RCC 7860 (cell line): Measurements from ENCODE around the gene CDC25B.
"Not testable (repeated sequence)": the region's sequence is repeated elsewhere in the genome, so short reads cannot be mapped to it uniquely, and the experiment has no call there.

Experiments used
- DNase-seq: peaks from one replicate; pipeline ENCODE4 v3.0.0-alpha.2; 2015; ENCODE audit warnings: low spot score
- FAIRE-seq: peaks from 2 replicates; lab custom pipeline; 2012; peaks lifted over from hg19 to GRCh38; lab: Jason Lieb, UNC

The CDC25B gene

DNA sequence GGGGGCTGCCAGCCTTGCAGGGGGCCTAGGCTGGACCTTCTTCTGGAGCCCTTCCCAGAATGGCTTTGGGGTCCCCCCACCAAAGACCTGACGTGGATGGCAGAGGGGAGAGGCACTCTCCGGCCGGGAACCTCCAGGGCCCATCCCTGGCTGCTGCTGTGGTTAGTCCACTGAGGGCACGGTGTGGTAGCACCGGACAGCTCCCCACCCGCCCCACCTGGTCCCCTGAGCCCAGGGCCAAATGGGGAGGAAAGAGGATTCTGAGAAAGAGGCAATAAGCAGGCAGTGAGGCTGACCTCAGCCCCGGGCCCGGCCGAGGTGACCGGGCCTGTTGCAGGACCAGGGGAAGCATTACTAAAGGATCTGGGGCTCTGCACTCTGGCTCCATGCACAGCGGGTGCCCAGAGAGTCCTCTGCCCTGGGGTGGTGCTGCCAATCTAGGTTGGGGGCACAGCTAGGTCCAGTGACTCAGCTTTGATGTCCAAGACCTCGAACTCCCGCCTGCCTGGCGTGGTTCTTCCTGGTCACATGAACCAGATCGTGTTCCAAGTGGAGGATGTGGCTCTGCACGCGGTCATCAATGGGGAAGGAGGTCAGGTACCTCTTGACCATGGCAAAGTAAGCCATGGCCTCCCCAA lies 11.8 kb upstream of the CDC25B start:
- no peak for DNase-seq
- FAIRE-seq: no peak

DNA sequence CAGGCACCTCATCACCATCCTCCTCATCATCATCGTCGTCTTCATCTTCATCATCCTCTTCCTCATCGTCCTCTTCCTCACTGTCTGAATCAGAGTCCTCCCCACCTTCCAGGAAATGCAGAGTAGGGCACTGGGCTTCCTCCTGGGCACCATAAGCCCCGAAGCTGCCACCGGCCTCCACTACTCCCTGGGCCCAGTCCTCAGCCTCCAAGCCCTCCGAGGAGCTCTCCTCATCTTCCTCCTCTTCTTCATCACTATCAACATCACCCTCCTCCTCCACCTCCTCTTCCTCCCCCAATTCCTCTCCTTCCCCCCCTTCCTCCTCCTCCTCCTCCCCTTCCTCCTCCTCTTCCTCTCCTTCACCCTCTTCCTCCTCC lies 11.3 kb upstream of the CDC25B start:
- FAIRE-seq: no peak
- no peak for DNase-seq

DNA sequence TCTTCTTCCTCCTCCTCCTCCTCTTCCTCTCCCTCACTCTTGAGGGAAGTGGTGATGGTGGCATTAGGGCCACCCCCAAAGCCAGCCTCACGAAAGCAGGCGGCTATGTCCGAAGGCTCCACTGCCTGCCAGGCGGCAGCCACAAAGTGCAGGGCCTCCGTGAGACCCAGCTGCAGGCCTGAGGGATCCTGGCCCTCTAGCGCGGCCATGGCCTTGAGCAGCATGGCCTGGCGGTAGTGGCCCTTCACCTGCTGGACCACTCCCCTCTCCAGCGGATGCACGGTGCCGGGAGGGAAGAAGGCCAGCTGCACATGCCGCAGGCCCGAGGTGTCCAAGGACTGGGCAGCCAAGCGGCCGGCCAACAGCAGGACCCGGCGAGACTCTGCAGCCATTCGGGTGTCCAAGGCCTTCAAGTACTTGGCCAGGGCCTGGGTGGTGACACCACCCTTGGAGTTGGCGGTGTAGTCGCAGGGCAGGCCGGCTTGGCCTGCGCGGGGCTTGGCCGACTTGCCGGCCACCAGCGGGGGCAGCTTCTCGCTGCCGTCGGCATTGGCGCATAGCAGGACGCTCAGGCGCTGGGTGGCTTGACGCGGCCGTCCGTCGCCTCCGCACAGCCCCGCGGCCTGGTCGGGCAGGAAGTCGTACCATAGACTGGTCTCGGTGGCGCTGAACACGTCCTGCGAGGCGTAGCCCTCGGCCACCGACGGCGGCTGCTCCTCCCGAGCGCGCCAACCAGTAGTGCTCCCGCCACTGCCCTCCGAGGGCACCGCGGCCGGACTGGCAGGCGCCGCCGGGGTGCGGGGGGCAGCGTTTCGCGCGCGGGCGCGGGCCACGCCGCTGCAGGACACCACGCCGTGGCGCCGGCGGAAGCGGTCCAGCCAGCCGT lies 10.6 kb upstream of the CDC25B start:
- FAIRE-seq (no peak), DNase-seq (no peak)

DNA sequence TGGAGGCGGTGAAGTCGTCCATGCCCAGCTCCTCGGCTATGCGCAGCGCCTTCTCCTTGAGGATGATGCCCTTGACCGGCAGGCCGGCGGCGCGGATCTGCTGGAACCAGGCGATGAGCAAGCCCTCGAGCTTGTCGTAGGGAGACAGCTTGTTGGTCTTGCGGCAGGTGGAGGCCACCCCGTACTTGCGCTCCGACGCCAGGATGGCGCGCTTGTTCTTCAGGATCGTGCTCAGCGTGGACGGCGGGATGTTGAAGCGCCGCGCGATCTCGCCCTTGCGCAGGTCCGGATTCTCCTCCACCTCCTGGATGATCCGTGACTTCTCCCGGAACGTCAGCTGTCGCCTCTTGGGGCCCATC lies 10.0 kb upstream of the CDC25B start:
- FAIRE-seq: no peak

DNA sequence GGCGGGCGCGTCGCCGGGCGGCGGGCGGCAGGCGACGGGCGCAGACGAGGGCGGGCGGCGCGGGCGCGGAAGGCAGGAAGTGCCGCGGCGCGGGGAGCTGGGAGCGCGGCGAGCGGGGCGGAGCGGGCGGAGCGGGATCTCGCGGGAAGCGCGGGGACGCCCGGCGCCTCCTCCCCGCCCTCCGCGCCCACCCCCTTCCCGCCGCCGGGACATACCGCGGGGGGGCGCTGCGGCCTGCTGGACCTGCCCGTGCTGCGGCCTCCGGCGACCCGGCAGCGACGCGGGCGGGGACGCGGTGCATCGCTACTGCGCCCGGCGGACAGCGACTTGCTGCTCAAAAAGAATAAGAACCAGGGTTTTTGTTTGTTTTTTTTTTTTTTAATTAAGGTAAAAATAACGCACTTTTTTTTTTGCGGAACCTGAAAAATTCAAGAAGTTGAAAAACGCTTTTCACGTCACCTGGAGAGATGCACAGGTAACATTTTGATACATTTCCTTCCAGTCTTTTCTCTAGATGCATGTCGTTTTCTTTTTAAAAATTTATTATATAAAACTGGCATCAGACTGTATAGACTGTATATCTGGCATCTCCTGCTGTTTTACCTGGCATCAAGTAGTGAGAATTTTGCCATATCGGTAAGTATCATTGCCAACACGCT lies 9.3 kb upstream of the CDC25B start, which contains the start of gene CENPB:
Gene CENPB (minus strand): TSS at position 76 of the 659 bp plus-strand sequence. CDS start 257 bp downstream, outside the sequence.
- DNase-seq: peak; percentile 58
- FAIRE-seq: no peak

More for the DNA sequence above, 10.0 kb upstream of the CDC25B start:
- no peak for DNase-seq

DNA sequence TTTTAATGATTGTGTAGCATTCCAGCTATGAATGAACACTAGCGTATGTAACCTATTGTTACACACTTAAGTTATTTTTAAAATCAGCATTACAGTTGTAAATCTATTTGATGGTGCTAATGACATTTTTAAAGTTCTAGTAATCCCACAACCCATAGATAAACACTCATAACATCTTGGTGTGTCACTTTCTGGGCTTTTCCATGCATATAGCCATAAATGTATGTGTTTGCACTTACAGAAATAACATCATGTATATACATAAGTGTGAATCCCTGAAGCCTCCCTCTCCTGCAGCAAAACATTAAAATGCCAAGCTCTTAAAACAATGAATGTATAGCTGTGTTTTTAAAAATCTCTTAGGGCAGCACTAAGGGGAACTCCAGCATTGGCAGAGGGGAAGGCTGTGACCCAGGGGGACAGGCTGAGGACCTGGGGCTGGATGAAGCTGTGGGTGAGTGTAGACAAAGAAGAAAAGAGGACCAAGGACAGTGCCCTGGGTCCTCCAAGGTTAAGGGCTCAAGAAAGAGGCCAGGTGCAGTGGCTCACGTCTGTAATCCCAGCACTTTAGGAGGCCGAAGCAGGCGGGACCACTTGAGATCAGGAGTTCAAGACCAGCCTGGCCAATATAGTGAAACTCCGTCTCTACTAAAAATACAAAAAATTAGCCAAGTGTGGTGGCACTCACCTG lies 8.6 kb upstream of the CDC25B start:
- no peak for FAIRE-seq
- DNase-seq: no peak

DNA sequence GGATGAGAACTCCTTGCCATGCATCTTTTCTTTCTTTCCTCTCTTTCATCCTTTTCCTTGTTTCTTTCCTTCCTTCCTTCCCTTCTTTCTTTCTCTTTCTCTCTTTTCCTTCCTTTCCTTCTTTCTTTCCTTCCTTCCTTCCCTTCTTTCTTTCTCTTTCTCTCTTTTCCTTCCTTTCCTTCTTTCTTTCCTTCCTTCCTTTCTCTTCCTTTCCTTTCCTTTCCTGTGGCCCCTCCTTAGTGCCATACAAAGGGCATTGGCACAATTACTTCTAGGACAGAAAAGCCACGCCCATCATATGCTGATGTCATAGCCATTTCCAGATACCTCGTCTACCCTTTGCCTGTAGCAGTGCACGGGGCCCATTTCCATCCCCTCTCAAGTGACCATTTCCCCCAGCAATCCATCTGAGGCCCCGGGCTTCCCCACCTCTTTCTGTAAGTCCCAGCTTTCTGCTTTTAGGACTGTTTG lies 7.4 kb upstream of the CDC25B start:
- FAIRE-seq (no peak), DNase-seq (no peak)

DNA sequence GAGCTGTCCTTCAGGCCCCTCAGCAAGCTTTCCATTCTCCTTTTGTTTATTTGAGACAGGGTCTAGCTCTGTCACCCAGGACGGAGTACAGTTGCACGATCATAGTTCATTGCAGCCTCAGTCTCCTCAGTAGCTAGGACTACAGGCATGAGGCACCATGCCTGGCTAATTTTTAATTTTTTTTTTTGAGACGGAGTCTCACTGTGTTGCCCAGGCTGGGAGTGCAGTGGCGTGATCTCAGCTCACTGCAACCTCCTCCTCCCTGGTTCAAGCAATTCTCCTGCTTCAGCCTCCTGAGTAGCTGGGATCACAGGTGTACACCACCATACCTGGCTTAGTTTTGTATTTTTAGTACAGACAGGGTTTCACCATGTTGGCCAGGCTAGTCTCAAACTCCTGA lies 6.9 kb upstream of the CDC25B start:
- not testable (repeated sequence) for DNase-seq, FAIRE-seq

DNA sequence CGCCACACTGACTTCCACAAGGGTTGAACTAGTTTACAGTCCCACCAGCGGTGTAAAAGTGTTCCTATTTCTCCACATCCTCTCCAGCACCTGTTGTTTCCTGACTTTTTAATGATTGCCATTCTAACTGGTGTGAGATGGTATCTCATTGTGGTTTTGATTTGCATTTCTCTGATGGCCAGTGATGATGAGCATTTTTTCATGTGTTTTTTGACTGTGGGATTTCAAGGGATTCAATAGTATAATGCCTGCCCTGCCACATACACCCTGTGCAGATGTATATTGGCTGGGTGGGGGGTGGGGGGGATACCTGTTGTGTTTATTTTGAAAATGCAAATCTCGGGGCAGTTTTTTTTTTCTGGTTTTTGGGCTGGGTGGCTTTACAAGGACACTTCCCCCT lies 1.9 kb upstream of the CDC25B start:
- not testable (repeated sequence) for DNase-seq, FAIRE-seq

DNA sequence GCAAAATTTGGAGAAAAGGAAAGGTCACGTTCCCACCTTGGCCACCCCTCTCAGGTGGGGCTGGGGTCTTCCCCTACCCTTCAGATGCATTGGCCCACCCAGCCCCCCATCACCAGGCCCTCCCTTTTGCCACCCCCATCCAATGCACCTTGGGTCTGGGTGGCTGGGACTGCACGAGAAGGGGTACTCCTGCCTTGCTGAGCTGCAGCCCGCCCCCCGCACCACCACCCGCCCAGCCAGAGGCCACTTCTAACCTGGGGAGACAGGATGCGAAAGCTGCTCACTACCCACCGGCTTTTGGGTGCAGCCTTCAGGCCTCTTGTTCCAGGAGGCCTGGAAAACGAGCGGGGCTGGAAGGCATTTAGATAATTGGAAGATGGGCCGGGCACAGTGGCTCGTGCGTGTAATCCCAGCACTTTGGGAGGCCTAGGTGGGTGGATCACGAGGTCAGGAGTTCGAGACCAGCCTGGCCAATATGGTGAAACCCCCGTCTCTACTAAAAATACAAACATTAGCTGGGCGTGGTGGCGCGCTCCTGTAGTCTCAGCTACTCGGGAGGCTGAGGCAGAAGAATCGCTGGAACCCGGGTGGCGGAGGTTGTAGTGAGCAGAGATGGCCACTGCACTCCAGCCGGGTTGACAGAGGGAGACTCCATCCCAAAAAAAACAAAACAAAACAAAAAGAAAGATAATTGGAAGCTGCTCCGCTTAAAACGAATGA lies 1.2 kb upstream of the CDC25B start:
- no peak for DNase-seq
- no peak for FAIRE-seq

DNA sequence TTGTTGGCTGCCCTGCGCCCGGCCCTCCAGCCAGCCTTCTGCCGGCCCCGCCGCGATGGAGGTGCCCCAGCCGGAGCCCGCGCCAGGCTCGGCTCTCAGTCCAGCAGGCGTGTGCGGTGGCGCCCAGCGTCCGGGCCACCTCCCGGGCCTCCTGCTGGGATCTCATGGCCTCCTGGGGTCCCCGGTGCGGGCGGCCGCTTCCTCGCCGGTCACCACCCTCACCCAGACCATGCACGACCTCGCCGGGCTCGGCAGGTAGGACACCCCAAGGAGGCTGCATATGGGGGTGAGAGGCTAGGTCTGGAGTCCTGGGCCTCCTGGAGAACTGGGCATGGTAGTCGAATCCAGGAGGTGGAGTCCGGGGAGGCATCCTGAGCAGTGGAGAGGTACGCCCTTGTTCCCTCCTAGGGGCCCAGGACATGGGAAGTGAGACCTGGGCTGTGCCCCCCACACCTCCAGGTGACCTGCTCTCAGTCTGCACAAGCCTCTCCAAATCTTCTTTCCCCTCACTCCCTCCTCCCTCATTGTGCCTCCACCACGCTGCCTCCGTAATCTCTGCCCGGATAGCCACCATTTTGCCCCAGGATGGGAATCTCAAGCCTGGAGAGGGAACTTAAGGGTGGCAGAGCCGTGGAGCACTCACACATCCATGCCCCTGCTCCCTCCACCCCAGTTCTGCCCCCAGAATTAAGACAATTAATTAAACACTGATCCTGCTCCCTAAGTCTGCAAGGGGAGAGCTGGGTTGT lies 541 bp downstream of the CDC25B start:
- FAIRE-seq: no peak
- DNase-seq: no peak

DNA sequence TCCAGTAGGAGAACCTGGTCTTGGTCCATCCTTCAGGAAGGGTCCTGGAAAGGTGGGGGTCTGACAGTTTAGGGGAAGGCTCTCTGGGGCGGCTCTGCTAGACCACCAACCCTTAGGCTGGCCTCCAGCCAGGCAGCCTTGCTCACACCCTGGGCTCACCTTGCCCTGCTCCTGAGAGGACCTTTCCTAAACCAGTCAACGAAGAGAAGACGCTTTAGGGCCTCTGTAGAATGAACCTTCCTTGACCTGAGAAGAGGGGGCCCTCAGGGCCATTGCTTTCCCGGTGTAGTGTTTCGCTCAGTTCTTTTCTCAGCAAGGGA lies 1.1 kb downstream of the CDC25B start:
- DNase-seq (no peak), FAIRE-seq (no peak)

DNA sequence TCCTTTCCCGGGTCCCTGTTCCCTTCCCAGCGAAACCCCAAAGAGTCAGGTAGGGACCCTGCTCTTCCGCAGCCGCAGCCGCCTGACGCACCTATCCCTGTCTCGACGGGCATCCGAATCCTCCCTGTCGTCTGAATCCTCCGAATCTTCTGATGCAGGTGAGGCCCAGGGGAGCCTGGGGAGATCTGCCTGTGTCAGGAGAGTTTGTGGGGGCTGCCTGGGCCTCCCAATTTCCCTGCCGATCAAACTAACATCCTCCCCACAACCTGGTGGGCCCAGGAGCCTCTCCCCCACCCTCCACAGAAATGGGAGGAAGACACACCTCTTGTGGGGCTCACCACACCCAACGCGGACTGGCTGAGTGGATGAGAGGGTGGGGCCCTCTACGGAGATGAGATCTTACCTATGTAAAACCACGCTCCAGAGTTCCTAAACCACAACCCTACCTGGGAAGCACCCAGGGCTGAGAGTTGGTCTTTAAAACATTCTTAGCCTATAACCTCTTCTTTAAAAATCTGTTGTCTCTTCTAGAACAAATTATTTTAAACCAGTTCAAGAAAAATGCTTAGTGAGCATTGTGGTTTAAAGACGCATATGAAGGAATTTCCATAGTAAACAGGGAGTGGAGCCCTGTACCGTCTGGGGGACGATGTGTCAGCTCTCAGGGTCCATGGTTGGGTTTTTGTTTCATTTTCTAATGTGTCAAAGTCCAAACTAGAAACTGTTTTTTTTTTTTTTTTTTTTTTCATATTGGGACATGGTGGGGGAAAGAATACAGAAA lies 1.7 kb downstream of the CDC25B start:
- no peak for FAIRE-seq
- DNase-seq: no peak

DNA sequence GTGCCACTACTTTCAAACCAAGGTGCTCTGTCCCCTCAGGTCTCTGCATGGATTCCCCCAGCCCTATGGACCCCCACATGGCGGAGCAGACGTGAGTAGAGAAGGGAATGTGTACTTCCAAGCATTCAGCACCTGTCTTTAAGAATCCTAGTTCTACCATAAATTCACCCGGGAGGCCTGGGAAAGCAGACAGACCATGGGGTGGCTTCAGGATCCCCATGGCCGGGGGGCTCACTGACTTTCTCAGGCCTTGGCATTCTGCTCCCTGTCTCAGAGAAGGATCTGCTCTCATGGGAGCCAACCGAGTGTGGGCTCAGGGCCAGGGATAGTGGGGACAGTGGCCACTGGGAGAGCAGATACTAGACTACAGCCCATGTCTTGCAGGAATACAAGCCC lies 2.3 kb downstream of the CDC25B start:
- no peak for FAIRE-seq
- DNase-seq: no peak

DNA sequence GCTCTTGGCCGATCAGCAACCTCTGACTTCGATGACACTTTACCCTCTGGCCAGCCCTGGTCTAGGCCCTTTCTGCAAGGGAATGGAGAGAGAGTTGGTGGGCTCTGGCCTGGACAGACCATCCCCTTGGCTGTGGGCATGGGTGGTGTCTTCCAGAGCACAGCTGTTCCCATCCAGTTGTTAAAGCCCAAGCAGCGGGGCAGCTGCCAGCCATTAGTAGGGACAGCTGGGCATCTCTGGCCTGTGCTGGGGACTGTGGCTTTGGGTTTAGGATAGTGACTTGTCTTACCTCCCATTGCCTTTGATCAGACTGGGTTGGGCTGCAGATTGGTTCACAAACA lies 2.8 kb downstream of the CDC25B start:
- DNase-seq (no peak), FAIRE-seq (no peak)

DNA sequence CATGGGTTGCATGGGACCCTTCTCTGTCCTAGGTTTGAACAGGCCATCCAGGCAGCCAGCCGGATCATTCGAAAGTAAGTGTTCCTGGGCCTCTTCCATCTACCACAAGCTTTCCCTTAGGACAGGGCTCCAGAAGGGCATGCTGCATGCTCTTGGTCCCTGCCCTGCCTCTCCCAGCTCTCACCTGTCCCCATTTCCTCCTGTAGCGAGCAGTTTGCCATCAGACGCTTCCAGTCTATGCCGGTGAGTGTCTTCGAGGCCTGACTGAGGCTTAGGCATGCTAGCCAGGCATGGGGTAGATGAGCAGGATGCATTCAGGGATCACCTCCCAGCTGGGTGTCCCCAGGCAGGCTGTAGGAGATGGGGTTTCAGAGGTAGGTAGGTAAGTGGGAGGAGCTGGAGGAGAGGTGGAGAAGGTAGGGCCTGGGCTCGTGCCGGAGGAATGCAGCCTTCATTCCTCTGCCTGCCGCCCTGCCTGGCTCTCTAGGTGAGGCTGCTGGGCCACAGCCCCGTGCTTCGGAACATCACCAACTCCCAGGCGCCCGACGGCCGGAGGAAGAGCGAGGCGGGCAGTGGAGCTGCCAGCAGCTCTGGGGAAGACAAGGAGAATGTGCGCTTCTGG lies 4.3 kb downstream of the CDC25B start:
- DNase-seq (no peak), FAIRE-seq (no peak)

DNA sequence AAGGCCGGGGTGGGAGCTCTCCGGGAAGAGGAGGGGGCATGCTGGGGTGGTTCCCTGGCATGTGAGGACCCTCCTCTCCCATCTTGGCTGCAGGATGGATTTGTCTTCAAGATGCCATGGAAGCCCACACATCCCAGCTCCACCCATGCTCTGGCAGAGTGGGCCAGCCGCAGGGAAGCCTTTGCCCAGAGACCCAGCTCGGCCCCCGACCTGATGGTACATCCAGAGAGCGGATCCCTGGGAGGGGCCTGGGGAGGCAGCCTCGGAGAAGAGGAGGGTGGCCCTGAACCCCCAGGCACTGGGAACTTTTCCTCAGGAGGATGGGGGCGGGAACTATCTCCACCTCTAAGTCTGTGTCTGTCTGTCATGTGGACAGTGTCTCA lies 4.8 kb downstream of the CDC25B start:
- FAIRE-seq: no peak
- DNase-seq: no peak

DNA sequence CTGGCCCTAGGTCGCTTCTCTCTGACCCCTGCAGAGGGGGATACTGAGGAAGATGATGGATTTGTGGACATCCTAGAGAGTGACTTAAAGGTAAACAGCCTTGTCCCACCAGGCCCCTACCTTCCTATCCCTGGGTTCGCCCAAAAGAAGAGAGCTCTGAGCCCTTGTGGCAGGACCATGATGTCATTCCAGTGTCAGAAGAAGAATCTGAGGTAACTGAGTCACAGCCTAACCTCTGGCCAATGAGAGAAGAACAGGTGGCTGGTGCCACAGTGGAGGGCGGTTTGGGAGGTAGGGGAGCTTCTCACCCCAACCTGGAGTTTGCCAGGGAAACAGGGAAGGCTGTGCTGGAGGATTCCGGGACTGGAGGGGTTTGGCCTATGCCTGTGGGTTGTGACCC lies 5.2 kb downstream of the CDC25B start:
- FAIRE-seq: no peak
- DNase-seq: no peak

DNA sequence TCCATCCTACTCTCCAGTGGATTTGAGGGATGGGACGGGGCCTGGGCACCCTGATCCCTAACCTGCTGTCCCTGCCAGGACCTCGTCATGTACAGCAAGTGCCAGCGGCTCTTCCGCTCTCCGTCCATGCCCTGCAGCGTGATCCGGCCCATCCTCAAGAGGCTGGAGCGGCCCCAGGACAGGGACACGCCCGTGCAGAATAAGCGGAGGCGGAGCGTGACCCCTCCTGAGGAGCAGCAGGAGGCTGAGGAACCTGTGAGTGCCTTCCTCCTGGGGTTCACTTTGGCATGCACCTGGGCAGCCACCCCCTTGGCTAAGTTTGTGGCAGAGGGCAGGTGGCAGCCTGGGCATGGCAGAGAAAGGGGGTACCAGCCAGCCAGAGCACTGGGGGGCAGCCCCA lies 5.7 kb downstream of the CDC25B start:
- no peak for FAIRE-seq
- no peak for DNase-seq
